ENCODE data around the gene PARP9.

Gene PARP9

DNA sequence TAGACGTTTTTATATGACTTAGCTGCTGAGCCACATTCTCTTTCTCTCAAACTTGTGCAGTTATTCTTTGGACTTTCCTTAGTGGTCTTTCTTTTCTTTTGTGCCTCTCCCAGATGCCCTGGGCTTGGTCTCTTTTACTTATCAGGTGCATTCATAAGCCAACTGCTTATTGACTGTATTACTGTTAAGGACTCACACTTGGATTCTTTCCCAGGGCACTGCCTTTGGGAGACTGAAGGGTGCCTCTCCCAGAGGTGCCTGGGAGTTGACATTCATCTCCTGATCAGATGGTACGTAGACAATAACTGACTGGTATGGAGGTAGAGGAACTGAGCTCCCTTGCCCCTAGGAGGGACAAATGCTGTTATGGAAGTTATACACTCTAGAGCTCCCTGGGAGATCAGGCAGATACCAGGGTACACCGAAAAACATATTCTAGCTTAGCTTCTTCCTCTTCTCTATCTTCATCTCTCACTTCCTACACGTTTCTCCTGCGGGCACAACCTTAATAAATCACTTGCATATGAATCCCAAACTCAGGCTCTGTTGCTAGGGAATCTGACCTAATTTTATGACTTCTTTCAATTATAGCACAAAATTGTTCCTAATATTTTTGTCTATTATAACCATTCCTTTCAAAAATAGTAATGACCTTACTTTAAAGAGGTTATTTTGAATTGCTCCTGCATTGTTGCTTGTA, 38.1 kb upstream of the PARP9 start:
- H3K4me2 ChIP-seq (ENCODE audit: low read length) = no peak overlapping the region
- H3K36me3 ChIP-seq (ENCODE audit: insufficient read depth, low read length) = no peaks in the 10 kb centered on the region
- no peaks in the 10 kb centered on the region for H3K4me1 ChIP-seq (ENCODE audit: insufficient read depth, low read length, severe bottlenecking)
- no peaks in the 10 kb centered on the region for H3K27me3 ChIP-seq (ENCODE audit: insufficient read depth, low read length)
- TF ChIP-seq EZH2 (IDR thresholded peaks at IDR 0.05; ENCODE audit: borderline replicate concordance, low read length) = no peak
- TF ChIP-seq, protein P1, sequence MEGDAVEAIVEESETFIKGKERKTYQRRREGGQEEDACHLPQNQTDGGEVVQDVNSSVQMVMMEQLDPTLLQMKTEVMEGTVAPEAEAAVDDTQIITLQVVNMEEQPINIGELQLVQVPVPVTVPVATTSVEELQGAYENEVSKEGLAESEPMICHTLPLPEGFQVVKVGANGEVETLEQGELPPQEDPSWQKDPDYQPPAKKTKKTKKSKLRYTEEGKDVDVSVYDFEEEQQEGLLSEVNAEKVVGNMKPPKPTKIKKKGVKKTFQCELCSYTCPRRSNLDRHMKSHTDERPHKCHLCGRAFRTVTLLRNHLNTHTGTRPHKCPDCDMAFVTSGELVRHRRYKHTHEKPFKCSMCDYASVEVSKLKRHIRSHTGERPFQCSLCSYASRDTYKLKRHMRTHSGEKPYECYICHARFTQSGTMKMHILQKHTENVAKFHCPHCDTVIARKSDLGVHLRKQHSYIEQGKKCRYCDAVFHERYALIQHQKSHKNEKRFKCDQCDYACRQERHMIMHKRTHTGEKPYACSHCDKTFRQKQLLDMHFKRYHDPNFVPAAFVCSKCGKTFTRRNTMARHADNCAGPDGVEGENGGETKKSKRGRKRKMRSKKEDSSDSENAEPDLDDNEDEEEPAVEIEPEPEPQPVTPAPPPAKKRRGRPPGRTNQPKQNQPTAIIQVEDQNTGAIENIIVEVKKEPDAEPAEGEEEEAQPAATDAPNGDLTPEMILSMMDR (IDR thresholded peaks at IDR 0.05; ENCODE audit: low read length) = no peak
- no peak overlapping the region for H2AFZ ChIP-seq (ENCODE audit: low read length)
- H3F3A ChIP-seq (ENCODE audit: insufficient read depth, low read length) = no peaks in the 10 kb centered on the region
- H3K4me3 ChIP-seq (ENCODE audit: low read depth, low read length, poor library complexity, severe bottlenecking) = no peak overlapping the region
- H3K27ac ChIP-seq (ENCODE audit: low read depth, low read length, poor library complexity, severe bottlenecking) = no peak overlapping the region
- no peaks in the 10 kb centered on the region for H4K20me1 ChIP-seq (ENCODE audit: insufficient read depth, low read length)
- H3K9me2 ChIP-seq (ENCODE audit: low read depth, low read length) = no peaks in the 10 kb centered on the region
- H3K9ac ChIP-seq (ENCODE audit: low read length) = no peak overlapping the region
- H3K79me2 ChIP-seq (ENCODE audit: insufficient read depth, low read length) = no peaks in the 10 kb centered on the region
- no peaks in the 10 kb centered on the region for H3K9me3 ChIP-seq (ENCODE audit: low read length)

GRCh38 chr3:122598556-122598955, 34.5 kb upstream of the PARP9 start:
- H2AFZ ChIP-seq (ENCODE audit: low read length) = no peak overlapping the region
- no peak overlapping the region for H3K4me3 ChIP-seq (ENCODE audit: low read depth, low read length, poor library complexity, severe bottlenecking)
- no peaks in the 10 kb centered on the region for H3K36me3 ChIP-seq (ENCODE audit: insufficient read depth, low read length)
- H3F3A ChIP-seq (ENCODE audit: insufficient read depth, low read length) = no peaks in the 10 kb centered on the region
- H4K20me1 ChIP-seq (ENCODE audit: insufficient read depth, low read length) = no peaks in the 10 kb centered on the region
- H3K79me2 ChIP-seq (ENCODE audit: insufficient read depth, low read length) = no peaks in the 10 kb centered on the region
- no peak overlapping the region for H3K27ac ChIP-seq (ENCODE audit: low read depth, low read length, poor library complexity, severe bottlenecking)
- H3K9ac ChIP-seq (ENCODE audit: low read length) = no peak overlapping the region
- no peak for TF ChIP-seq EZH2 (IDR thresholded peaks at IDR 0.05; ENCODE audit: borderline replicate concordance, low read length)
- TF ChIP-seq, protein P1 (IDR thresholded peaks at IDR 0.05; ENCODE audit: low read length) = no peak
- H3K9me3 ChIP-seq (ENCODE audit: low read length) = no peaks in the 10 kb centered on the region
- H3K4me2 ChIP-seq (ENCODE audit: low read length) = no peak overlapping the region
- no peaks in the 10 kb centered on the region for H3K4me1 ChIP-seq (ENCODE audit: insufficient read depth, low read length, severe bottlenecking)
- H3K9me2 ChIP-seq (ENCODE audit: low read depth, low read length) = no peaks in the 10 kb centered on the region
- no peaks in the 10 kb centered on the region for H3K27me3 ChIP-seq (ENCODE audit: insufficient read depth, low read length)

DNA sequence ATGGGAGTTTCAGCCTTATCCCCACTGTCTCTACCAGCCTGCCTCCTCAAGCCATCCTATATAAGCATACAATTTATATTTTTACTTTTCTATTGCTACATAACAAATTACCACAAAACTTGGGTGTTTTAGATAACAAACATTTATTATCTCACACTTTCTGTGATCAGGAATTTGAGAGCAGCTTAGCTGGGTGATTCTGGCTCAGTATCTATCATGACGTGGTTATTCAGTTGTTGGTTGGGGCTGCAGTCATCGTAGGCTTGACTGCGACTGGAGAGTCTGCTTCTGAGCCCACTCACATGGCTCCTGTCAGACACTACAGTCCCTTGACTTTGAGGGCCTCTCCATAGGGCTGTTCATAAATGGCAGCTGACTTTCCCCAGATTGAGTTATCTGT, 34.1 kb upstream of the PARP9 start:
- H3K79me2 ChIP-seq (ENCODE audit: insufficient read depth, low read length) = no peaks in the 10 kb centered on the region
- TF ChIP-seq EZH2 (IDR thresholded peaks at IDR 0.05; ENCODE audit: borderline replicate concordance, low read length) = no peak
- TF ChIP-seq, protein P1 (IDR thresholded peaks at IDR 0.05; ENCODE audit: low read length) = no peak
- no peaks in the 10 kb centered on the region for H3K27me3 ChIP-seq (ENCODE audit: insufficient read depth, low read length)
- no peaks in the 10 kb centered on the region for H3K9me3 ChIP-seq (ENCODE audit: low read length)
- no peaks in the 10 kb centered on the region for H4K20me1 ChIP-seq (ENCODE audit: insufficient read depth, low read length)
- H3K36me3 ChIP-seq (ENCODE audit: insufficient read depth, low read length) = no peaks in the 10 kb centered on the region
- no peaks in the 10 kb centered on the region for H3K9me2 ChIP-seq (ENCODE audit: low read depth, low read length)
- no peak overlapping the region for H3K4me3 ChIP-seq (ENCODE audit: low read depth, low read length, poor library complexity, severe bottlenecking)
- no peak overlapping the region for H3K9ac ChIP-seq (ENCODE audit: low read length)
- H3K27ac ChIP-seq (ENCODE audit: low read depth, low read length, poor library complexity, severe bottlenecking) = no peak overlapping the region
- H3K4me1 ChIP-seq (ENCODE audit: insufficient read depth, low read length, severe bottlenecking) = no peaks in the 10 kb centered on the region
- no peak overlapping the region for H3K4me2 ChIP-seq (ENCODE audit: low read length)
- H3F3A ChIP-seq (ENCODE audit: insufficient read depth, low read length) = no peaks in the 10 kb centered on the region
- no peak overlapping the region for H2AFZ ChIP-seq (ENCODE audit: low read length)

All from OCI-LY1 (cell line).